H9 (cell line): ENCODE measurements around the gene ETV6. TPM values are rescaled to one million over a fixed set of nuclear protein-coding genes. Genes with fewer than 3 reads are reported as not detected.

Source experiments
- DNase-seq: peaks from one replicate; pipeline ENCODE4 v3.0.0-alpha.2; 2017
- H2AFZ ChIP-seq: one replicate; pipeline ENCODE4 v1.6.1; 2013; ENCODE audit warnings: mild to moderate bottlenecking, low read length, control low read depth, moderate library complexity
- H2AK5ac ChIP-seq: 2 replicates; pipeline ENCODE4 v1.6.1; 2013; ENCODE audit warnings: low read length, control low read depth, mixed read lengths; ENCODE audit not compliant: insufficient read length
- H2BK120ac ChIP-seq: one replicate; pipeline ENCODE4 v1.6.1; 2013; ENCODE audit warnings: low read depth, mild to moderate bottlenecking, low read length, control low read depth, inconsistent platforms; ENCODE audit not compliant: poor library complexity, severe bottlenecking
- H2BK12ac ChIP-seq: 2 replicates; pipeline ENCODE4 v1.6.1; 2013; ENCODE audit warnings: low read length, control low read depth, mixed read lengths, low read depth; ENCODE audit not compliant: insufficient read length
- H2BK15ac ChIP-seq: 2 replicates; pipeline ENCODE4 v1.6.1; 2013; ENCODE audit warnings: low read depth, low read length, control low read depth
- H2BK20ac ChIP-seq: one replicate; pipeline ENCODE4 v1.6.1; 2013; ENCODE audit warnings: low read depth, mild to moderate bottlenecking, low read length, control low read depth, inconsistent platforms; ENCODE audit not compliant: poor library complexity, severe bottlenecking
- H2BK5ac ChIP-seq: 2 replicates; pipeline ENCODE4 v1.6.1; 2013; ENCODE audit warnings: low read length, control low read depth, mixed read lengths; ENCODE audit not compliant: insufficient read length
- H3K14ac ChIP-seq: 2 replicates; pipeline ENCODE4 v1.6.1; 2013; ENCODE audit warnings: low read length, control low read depth; ENCODE audit not compliant: insufficient read depth
- H3K18ac ChIP-seq: 2 replicates; pipeline ENCODE4 v1.6.1; 2013; ENCODE audit warnings: low read depth, mild to moderate bottlenecking, mixed read lengths, low read length, control low read depth; ENCODE audit not compliant: insufficient read length
- H3K23ac ChIP-seq: 2 replicates; pipeline ENCODE4 v1.6.1; 2013; ENCODE audit warnings: low read length, control low read depth, mixed read lengths, low read depth; ENCODE audit not compliant: insufficient read length
- H3K23me2 ChIP-seq: 2 replicates; pipeline ENCODE4 v1.6.1; 2013; ENCODE audit warnings: low read depth, mild to moderate bottlenecking, mixed read lengths, low read length, control low read depth; ENCODE audit not compliant: insufficient read length, poor library complexity, severe bottlenecking
- H3K27ac ChIP-seq: 2 replicates; pipeline ENCODE4 v1.5.1; 2013; ENCODE audit warnings: low read length, control low read depth, mixed read lengths, low read depth; ENCODE audit not compliant: insufficient read length
- H3K27me3 ChIP-seq: 2 replicates; pipeline ENCODE4 v1.6.1; 2013; ENCODE audit warnings: low read length, control low read depth, inconsistent platforms; ENCODE audit not compliant: insufficient read depth
- H3K4ac ChIP-seq: 2 replicates; pipeline ENCODE4 v1.6.1; 2013; ENCODE audit warnings: low read depth, mild to moderate bottlenecking, control low read depth, inconsistent platforms, low read length, moderate library complexity
- H3K4me1 ChIP-seq: 2 replicates; pipeline ENCODE4 v1.6.1; 2013; ENCODE audit warnings: low read length, control low read depth, inconsistent platforms; ENCODE audit not compliant: insufficient read depth
- H3K4me2 ChIP-seq: 2 replicates; pipeline ENCODE4 v1.6.1; 2013; ENCODE audit warnings: low read length, control low read depth, mixed read lengths; ENCODE audit not compliant: insufficient read length, insufficient read depth
- H3K56ac ChIP-seq: 2 replicates; pipeline ENCODE4 v1.6.1; 2013; ENCODE audit warnings: low read depth, mild to moderate bottlenecking, mixed read lengths, low read length, control low read depth; ENCODE audit not compliant: insufficient read length
- H3K79me1 ChIP-seq: 2 replicates; pipeline ENCODE4 v1.6.1; 2013; ENCODE audit warnings: low read depth, mild to moderate bottlenecking, moderate library complexity, low read length, control low read depth, inconsistent platforms; ENCODE audit not compliant: insufficient read depth, poor library complexity, severe bottlenecking
- H3K79me2 ChIP-seq: 2 replicates; pipeline ENCODE4 v1.6.1; 2013; ENCODE audit warnings: low read length, control low read depth, inconsistent platforms; ENCODE audit not compliant: insufficient read depth
- H3K9ac ChIP-seq: 2 replicates; pipeline ENCODE4 v1.6.1; 2013; ENCODE audit warnings: low read length, control low read depth, mixed read lengths; ENCODE audit not compliant: insufficient read length; ENCODE audit errors: extremely low read depth
- H3K9me3 ChIP-seq: one replicate; pipeline ENCODE4 v1.6.1; 2013; ENCODE audit warnings: low read depth, low read length, inconsistent platforms; ENCODE audit not compliant: control insufficient read depth
- H3T11ph ChIP-seq: one replicate; pipeline ENCODE4 v1.6.1; 2013; ENCODE audit warnings: mild to moderate bottlenecking, low read length, control low read depth, inconsistent platforms
- H4K20me1 ChIP-seq: one replicate; pipeline ENCODE4 v1.6.1; 2013; ENCODE audit not compliant: control insufficient read depth, insufficient read length, insufficient read depth
- H4K5ac ChIP-seq: 2 replicates; pipeline ENCODE4 v1.6.1; 2013; ENCODE audit warnings: low read depth, mild to moderate bottlenecking, mixed read lengths, low read length, control low read depth; ENCODE audit not compliant: insufficient read length
- H4K8ac ChIP-seq: replicated peaks from 2 replicates; pipeline ENCODE4 v1.6.1; 2013; ENCODE audit warnings: low read length, control low read depth, mixed read lengths, low read depth; ENCODE audit not compliant: insufficient read length
- H4K91ac ChIP-seq: 2 replicates; pipeline ENCODE4 v1.6.1; 2013; ENCODE audit warnings: low read depth, mild to moderate bottlenecking, moderate library complexity, mixed read lengths, low read length, control low read depth; ENCODE audit not compliant: insufficient read length
- H3K27ac Mint-ChIP-seq, 3 experiments: 2 replicates in 2 of 3; 3 replicates in 1 of 3; pipeline ENCODE4 v1.8.0; 2020 to 2021; ENCODE audit warnings: mixed read lengths in 3 of 3, mild to moderate bottlenecking in 1 of 3, moderate library complexity in 1 of 3
- H3K27me3 Mint-ChIP-seq: 2 replicates; pipeline ENCODE4 v1.8.0; 2021; ENCODE audit warnings: low read depth, mild to moderate bottlenecking, moderate library complexity, mixed read lengths
- H3K36me3 Mint-ChIP-seq, 3 experiments: 2 replicates in 2 of 3; 3 replicates in 1 of 3; pipeline ENCODE4 v1.8.0; 2020 to 2021; ENCODE audit warnings: low read depth in 3 of 3, mixed read lengths in 3 of 3; ENCODE audit not compliant: insufficient read depth in 1 of 3
- H3K4me1 Mint-ChIP-seq, 2 experiments: 2 replicates each; pipeline ENCODE4 v1.8.0; 2020; ENCODE audit warnings: mixed read lengths in 2 of 2
- H3K4me3 Mint-ChIP-seq, 2 experiments: 2 replicates in 1 of 2; 3 replicates in 1 of 2; pipeline ENCODE4 v1.8.0; 2020 to 2021; ENCODE audit warnings: mild to moderate bottlenecking in 2 of 2, mixed read lengths in 2 of 2, moderate library complexity in 1 of 2
- H3K9me3 Mint-ChIP-seq, 2 experiments: 2 replicates in 1 of 2; 3 replicates in 1 of 2; pipeline ENCODE4 v1.8.0; 2020; ENCODE audit warnings: mild to moderate bottlenecking in 2 of 2, mixed read lengths in 2 of 2, moderate library complexity in 1 of 2
- CTCF ChIP-seq: fragments of 200-600 bp; sonication (generic); conservative IDR thresholded peaks from 3 replicates; pipeline ENCODE4 v1.8.0; 2021; ENCODE audit warnings: antibody characterized with exemption, mild to moderate bottlenecking
- WGBS: extraction: QIAGEN DNeasy Blood & Tissue Kit; methylation state at CpG from one replicate; pipeline ENCODE4 v1.1.7; 2013; ENCODE audit warnings: missing lambda C conversion rate, low lambda C conversion rate, mixed read lengths; ENCODE audit not compliant: insufficient read length; ENCODE audit errors: extremely low coverage; 5-methylcytosine and 5-hydroxymethylcytosine counted together
- total RNA-seq: library from RNA; stranded (reverse); gene quantifications from 2 replicates; pipeline ENCODE4 v1.2.1, GENCODE V29; 2021

The ETV6 gene
- total RNA-seq, 1 experiment from 2014 or later, result 28.7 TPM

GRCh38 chr12:11847539-11847938 lies 198.1 kb downstream of the ETV6 start:
- H3K9ac ChIP-seq, result no peak overlapping the region
- no peak overlapping the region for H2BK20ac ChIP-seq
- no peaks in the 10 kb centered on the region for H3K4me1 ChIP-seq
- Mint-ChIP-seq H3K27ac (peak overlapping the region in 1 of 3 experiments; percentile 37; a peak in 2 of 7 replicates), H3K4me3 (no peak overlapping the region), H3K36me3 (peaks cover 2 to 17% (median 3%) of the 10 kb centered on the region in 3 experiments; a peak in 5 of 7 replicates), H3K9me3 (no peaks in the 10 kb centered on the region), H3K4me1 (peaks cover 0 to 3% of the 10 kb centered on the region in 2 experiments; a peak in 1 of 4 replicates), H3K27me3 (no peaks in the 10 kb centered on the region)
- H3K18ac ChIP-seq, result no peak overlapping the region
- H4K91ac ChIP-seq, result no peak overlapping the region
- TF ChIP-seq CTCF, result no peak
- H3K79me1 ChIP-seq, result no peaks in the 10 kb centered on the region
- no peak overlapping the region for H3K4ac ChIP-seq
- no peaks in the 10 kb centered on the region for H3K27me3 ChIP-seq
- no peak overlapping the region for H4K5ac ChIP-seq
- no peak overlapping the region for H2BK120ac ChIP-seq
- no peak overlapping the region for H3K14ac ChIP-seq
- H3K79me2 ChIP-seq, result no peaks in the 10 kb centered on the region
- H2AK5ac ChIP-seq, result no peak overlapping the region
- H2BK5ac ChIP-seq, result no peak overlapping the region
- H2AFZ ChIP-seq, result no peak overlapping the region
- no peak overlapping the region for H3K23ac ChIP-seq
- no peak overlapping the region for H2BK15ac ChIP-seq
- no peaks in the 10 kb centered on the region for H4K20me1 ChIP-seq
- H3T11ph ChIP-seq, result no peak overlapping the region
- H3K4me2 ChIP-seq, result no peak overlapping the region
- H2BK12ac ChIP-seq, result no peak overlapping the region
- H3K56ac ChIP-seq, result no peak overlapping the region
- DNase-seq, result peak; percentile 22
- no peak overlapping the region for H4K8ac ChIP-seq
- WGBS, result no CpG with 5 or more reads among the region's 1 CpG
- no peaks in the 10 kb centered on the region for H3K23me2 ChIP-seq
- no peak overlapping the region for H3K27ac ChIP-seq
- H3K9me3 ChIP-seq, result no peaks in the 10 kb centered on the region
